H9 (cell line): ENCODE data around the gene PCID2. TPM values are rescaled to one million over a fixed set of nuclear protein-coding genes. Genes with fewer than 3 reads are reported as not detected.
A peak's percentile ranks its signal among the peaks of the same experiment; 100 is the strongest.

Experiments used
- DNase-seq: peaks from one replicate; pipeline ENCODE4 v3.0.0-alpha.2; 2017
- H2AFZ ChIP-seq: one replicate; pipeline ENCODE4 v1.6.1; 2013; ENCODE audit warnings: mild to moderate bottlenecking, low read length, control low read depth, moderate library complexity
- H2AK5ac ChIP-seq: 2 replicates; pipeline ENCODE4 v1.6.1; 2013; ENCODE audit warnings: low read length, control low read depth, mixed read lengths; ENCODE audit not compliant: insufficient read length
- H2BK120ac ChIP-seq: one replicate; pipeline ENCODE4 v1.6.1; 2013; ENCODE audit warnings: low read depth, mild to moderate bottlenecking, low read length, control low read depth, inconsistent platforms; ENCODE audit not compliant: poor library complexity, severe bottlenecking
- H2BK12ac ChIP-seq: 2 replicates; pipeline ENCODE4 v1.6.1; 2013; ENCODE audit warnings: low read length, control low read depth, mixed read lengths, low read depth; ENCODE audit not compliant: insufficient read length
- H2BK15ac ChIP-seq: 2 replicates; pipeline ENCODE4 v1.6.1; 2013; ENCODE audit warnings: low read depth, low read length, control low read depth
- H2BK20ac ChIP-seq: one replicate; pipeline ENCODE4 v1.6.1; 2013; ENCODE audit warnings: low read depth, mild to moderate bottlenecking, low read length, control low read depth, inconsistent platforms; ENCODE audit not compliant: poor library complexity, severe bottlenecking
- H2BK5ac ChIP-seq: 2 replicates; pipeline ENCODE4 v1.6.1; 2013; ENCODE audit warnings: low read length, control low read depth, mixed read lengths; ENCODE audit not compliant: insufficient read length
- H3K14ac ChIP-seq: 2 replicates; pipeline ENCODE4 v1.6.1; 2013; ENCODE audit warnings: low read length, control low read depth; ENCODE audit not compliant: insufficient read depth
- H3K18ac ChIP-seq: 2 replicates; pipeline ENCODE4 v1.6.1; 2013; ENCODE audit warnings: low read depth, mild to moderate bottlenecking, mixed read lengths, low read length, control low read depth; ENCODE audit not compliant: insufficient read length
- H3K23ac ChIP-seq: 2 replicates; pipeline ENCODE4 v1.6.1; 2013; ENCODE audit warnings: low read length, control low read depth, mixed read lengths, low read depth; ENCODE audit not compliant: insufficient read length
- H3K23me2 ChIP-seq: 2 replicates; pipeline ENCODE4 v1.6.1; 2013; ENCODE audit warnings: low read depth, mild to moderate bottlenecking, mixed read lengths, low read length, control low read depth; ENCODE audit not compliant: insufficient read length, poor library complexity, severe bottlenecking
- H3K27ac ChIP-seq: 2 replicates; pipeline ENCODE4 v1.5.1; 2013; ENCODE audit warnings: low read length, control low read depth, mixed read lengths, low read depth; ENCODE audit not compliant: insufficient read length
- H3K27me3 ChIP-seq: 2 replicates; pipeline ENCODE4 v1.6.1; 2013; ENCODE audit warnings: low read length, control low read depth, inconsistent platforms; ENCODE audit not compliant: insufficient read depth
- H3K4ac ChIP-seq: 2 replicates; pipeline ENCODE4 v1.6.1; 2013; ENCODE audit warnings: low read depth, mild to moderate bottlenecking, control low read depth, inconsistent platforms, low read length, moderate library complexity
- H3K4me1 ChIP-seq: 2 replicates; pipeline ENCODE4 v1.6.1; 2013; ENCODE audit warnings: low read length, control low read depth, inconsistent platforms; ENCODE audit not compliant: insufficient read depth
- H3K4me2 ChIP-seq: 2 replicates; pipeline ENCODE4 v1.6.1; 2013; ENCODE audit warnings: low read length, control low read depth, mixed read lengths; ENCODE audit not compliant: insufficient read length, insufficient read depth
- H3K56ac ChIP-seq: 2 replicates; pipeline ENCODE4 v1.6.1; 2013; ENCODE audit warnings: low read depth, mild to moderate bottlenecking, mixed read lengths, low read length, control low read depth; ENCODE audit not compliant: insufficient read length
- H3K79me1 ChIP-seq: 2 replicates; pipeline ENCODE4 v1.6.1; 2013; ENCODE audit warnings: low read depth, mild to moderate bottlenecking, moderate library complexity, low read length, control low read depth, inconsistent platforms; ENCODE audit not compliant: insufficient read depth, poor library complexity, severe bottlenecking
- H3K79me2 ChIP-seq: 2 replicates; pipeline ENCODE4 v1.6.1; 2013; ENCODE audit warnings: low read length, control low read depth, inconsistent platforms; ENCODE audit not compliant: insufficient read depth
- H3K9ac ChIP-seq: 2 replicates; pipeline ENCODE4 v1.6.1; 2013; ENCODE audit warnings: low read length, control low read depth, mixed read lengths; ENCODE audit not compliant: insufficient read length; ENCODE audit errors: extremely low read depth
- H3K9me3 ChIP-seq: one replicate; pipeline ENCODE4 v1.6.1; 2013; ENCODE audit warnings: low read depth, low read length, inconsistent platforms; ENCODE audit not compliant: control insufficient read depth
- H3T11ph ChIP-seq: one replicate; pipeline ENCODE4 v1.6.1; 2013; ENCODE audit warnings: mild to moderate bottlenecking, low read length, control low read depth, inconsistent platforms
- H4K20me1 ChIP-seq: one replicate; pipeline ENCODE4 v1.6.1; 2013; ENCODE audit not compliant: control insufficient read depth, insufficient read length, insufficient read depth
- H4K5ac ChIP-seq: 2 replicates; pipeline ENCODE4 v1.6.1; 2013; ENCODE audit warnings: low read depth, mild to moderate bottlenecking, mixed read lengths, low read length, control low read depth; ENCODE audit not compliant: insufficient read length
- H4K8ac ChIP-seq: replicated peaks from 2 replicates; pipeline ENCODE4 v1.6.1; 2013; ENCODE audit warnings: low read length, control low read depth, mixed read lengths, low read depth; ENCODE audit not compliant: insufficient read length
- H4K91ac ChIP-seq: 2 replicates; pipeline ENCODE4 v1.6.1; 2013; ENCODE audit warnings: low read depth, mild to moderate bottlenecking, moderate library complexity, mixed read lengths, low read length, control low read depth; ENCODE audit not compliant: insufficient read length
- H3K27ac Mint-ChIP-seq, 3 experiments: 2 replicates in 2 of 3; 3 replicates in 1 of 3; pipeline ENCODE4 v1.8.0; 2020 to 2021; ENCODE audit warnings: mixed read lengths in 3 of 3, mild to moderate bottlenecking in 1 of 3, moderate library complexity in 1 of 3
- H3K27me3 Mint-ChIP-seq: 2 replicates; pipeline ENCODE4 v1.8.0; 2021; ENCODE audit warnings: low read depth, mild to moderate bottlenecking, moderate library complexity, mixed read lengths
- H3K36me3 Mint-ChIP-seq, 3 experiments: 2 replicates in 2 of 3; 3 replicates in 1 of 3; pipeline ENCODE4 v1.8.0; 2020 to 2021; ENCODE audit warnings: low read depth in 3 of 3, mixed read lengths in 3 of 3; ENCODE audit not compliant: insufficient read depth in 1 of 3
- H3K4me1 Mint-ChIP-seq, 2 experiments: 2 replicates each; pipeline ENCODE4 v1.8.0; 2020; ENCODE audit warnings: mixed read lengths in 2 of 2
- H3K4me3 Mint-ChIP-seq, 2 experiments: 2 replicates in 1 of 2; 3 replicates in 1 of 2; pipeline ENCODE4 v1.8.0; 2020 to 2021; ENCODE audit warnings: mild to moderate bottlenecking in 2 of 2, mixed read lengths in 2 of 2, moderate library complexity in 1 of 2
- H3K9me3 Mint-ChIP-seq, 2 experiments: 2 replicates in 1 of 2; 3 replicates in 1 of 2; pipeline ENCODE4 v1.8.0; 2020; ENCODE audit warnings: mild to moderate bottlenecking in 2 of 2, mixed read lengths in 2 of 2, moderate library complexity in 1 of 2
- WGBS: extraction: QIAGEN DNeasy Blood & Tissue Kit; methylation state at CpG from one replicate; pipeline ENCODE4 v1.1.7; 2013; ENCODE audit warnings: missing lambda C conversion rate, low lambda C conversion rate, mixed read lengths; ENCODE audit not compliant: insufficient read length; ENCODE audit errors: extremely low coverage; 5-methylcytosine and 5-hydroxymethylcytosine counted together
- total RNA-seq: library from RNA; stranded (reverse); gene quantifications from 2 replicates; pipeline ENCODE4 v1.2.1, GENCODE V29; 2021
- TF ChIP-seq, protein P1 (sequence below): fragments of 200-600 bp; sonication (generic); conservative IDR thresholded peaks from 3 replicates; pipeline ENCODE4 v1.8.0; 2021; ENCODE audit warnings: antibody characterized with exemption, mild to moderate bottlenecking

Gene PCID2
- total RNA-seq, 1 experiment from 2014 or later, result 66.0 TPM

DNA sequence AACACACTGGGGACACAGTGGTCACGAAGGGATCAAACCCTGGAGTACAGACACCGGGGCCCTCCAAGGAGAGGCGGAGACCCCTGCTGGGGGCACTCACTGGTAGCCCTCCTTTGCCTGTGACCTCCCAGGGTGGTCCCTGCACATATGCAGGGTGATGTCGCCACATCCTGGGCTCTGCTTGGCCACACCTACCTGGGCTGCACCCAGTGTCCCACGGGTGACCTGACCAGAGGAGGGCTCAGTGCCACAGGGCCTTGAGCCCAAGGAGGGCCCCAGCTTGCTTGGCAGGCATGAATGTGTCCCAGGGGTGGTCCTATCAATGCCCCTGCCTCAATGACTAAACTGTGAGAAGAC is 4.1 kb downstream of the PCID2 start:
- H3K79me1 ChIP-seq, result peaks cover 10% of the 10 kb centered on the region
- Mint-ChIP-seq H3K9me3 (no peaks in the 10 kb centered on the region), H3K36me3 (peaks cover 24 to 34% (median 32%) of the 10 kb centered on the region in 3 experiments), H3K27ac (0 out of 7 replicates have a peak overlapping the region, but pooled peaks of 2 of the 3 experiments have one; percentile 50 to 82), H3K4me1 (peaks cover 13 to 21% of the 10 kb centered on the region in 2 experiments), H3K27me3 (no peaks in the 10 kb centered on the region), H3K4me3 (no peak overlapping the region; a peak in 1 of 5 replicates)
- no peak overlapping the region for H4K91ac ChIP-seq
- no peak overlapping the region for H4K5ac ChIP-seq
- peaks cover 47% of the 10 kb centered on the region for H3K79me2 ChIP-seq
- no peak overlapping the region for H3K14ac ChIP-seq
- H3K4me1 ChIP-seq, result no peaks in the 10 kb centered on the region
- H3K23me2 ChIP-seq, result peaks cover 6% of the 10 kb centered on the region
- TF ChIP-seq, protein P1, sequence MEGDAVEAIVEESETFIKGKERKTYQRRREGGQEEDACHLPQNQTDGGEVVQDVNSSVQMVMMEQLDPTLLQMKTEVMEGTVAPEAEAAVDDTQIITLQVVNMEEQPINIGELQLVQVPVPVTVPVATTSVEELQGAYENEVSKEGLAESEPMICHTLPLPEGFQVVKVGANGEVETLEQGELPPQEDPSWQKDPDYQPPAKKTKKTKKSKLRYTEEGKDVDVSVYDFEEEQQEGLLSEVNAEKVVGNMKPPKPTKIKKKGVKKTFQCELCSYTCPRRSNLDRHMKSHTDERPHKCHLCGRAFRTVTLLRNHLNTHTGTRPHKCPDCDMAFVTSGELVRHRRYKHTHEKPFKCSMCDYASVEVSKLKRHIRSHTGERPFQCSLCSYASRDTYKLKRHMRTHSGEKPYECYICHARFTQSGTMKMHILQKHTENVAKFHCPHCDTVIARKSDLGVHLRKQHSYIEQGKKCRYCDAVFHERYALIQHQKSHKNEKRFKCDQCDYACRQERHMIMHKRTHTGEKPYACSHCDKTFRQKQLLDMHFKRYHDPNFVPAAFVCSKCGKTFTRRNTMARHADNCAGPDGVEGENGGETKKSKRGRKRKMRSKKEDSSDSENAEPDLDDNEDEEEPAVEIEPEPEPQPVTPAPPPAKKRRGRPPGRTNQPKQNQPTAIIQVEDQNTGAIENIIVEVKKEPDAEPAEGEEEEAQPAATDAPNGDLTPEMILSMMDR, result no peak
- no peak overlapping the region for H3K18ac ChIP-seq
- no peak overlapping the region for H2AFZ ChIP-seq
- no peak for DNase-seq
- no peaks in the 10 kb centered on the region for H3K27me3 ChIP-seq
- no peak overlapping the region for H2AK5ac ChIP-seq
- no peaks in the 10 kb centered on the region for H3K9me3 ChIP-seq
- H3K9ac ChIP-seq, result no peak overlapping the region
- H3K4me2 ChIP-seq, result no peak overlapping the region
- no peak overlapping the region for H2BK5ac ChIP-seq
- H3T11ph ChIP-seq, result no peak overlapping the region
- H2BK120ac ChIP-seq, result no peak overlapping the region
- H2BK20ac ChIP-seq, result no peak overlapping the region
- no peaks in the 10 kb centered on the region for H4K20me1 ChIP-seq
- no peak overlapping the region for H2BK12ac ChIP-seq
- no peak overlapping the region for H3K4ac ChIP-seq
- no peak overlapping the region for H4K8ac ChIP-seq
- H3K27ac ChIP-seq, result no peak overlapping the region
- no peak overlapping the region for H3K56ac ChIP-seq
- H2BK15ac ChIP-seq, result no peak overlapping the region
- H3K23ac ChIP-seq, result no peak overlapping the region
- WGBS, result no CpG with 5 or more reads among the region's 5 CpGs
